ENCODE results near the gene MGAT5.

MGAT5 gene

DNA sequence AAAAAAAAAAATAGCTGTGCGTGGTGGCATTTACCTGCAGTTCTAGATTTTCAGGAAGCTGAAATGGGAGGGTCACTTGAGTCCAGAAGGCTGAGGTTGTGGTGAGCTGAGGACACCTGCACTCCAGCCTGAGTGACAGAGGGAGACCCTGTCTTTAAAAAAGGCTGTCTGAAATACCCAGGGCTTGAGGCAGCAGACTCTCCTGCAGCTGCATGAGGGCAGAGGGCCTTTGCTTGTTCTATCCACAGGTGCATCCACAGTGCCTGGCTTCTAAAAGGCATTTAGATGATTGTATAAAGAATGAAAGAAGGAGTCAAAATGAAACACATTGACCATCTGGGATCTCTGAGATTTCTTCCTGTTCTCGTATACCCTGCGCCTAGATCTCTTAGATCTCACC, 152.9 kb downstream of the MGAT5 start:
- ChIA-PET CTCF (no interaction called here), POLR2A (interaction anchor here (0.7 kb wide), 1 partner anchor 508 kb away, joined by 4 read pairs; no protein-coding TSS in a partner anchor)
- H3K4me1 ChIP-seq (ENCODE audit: control insufficient read depth, insufficient read depth, low read length): peaks cover 11% of the 10 kb centered on the region
- no peaks in the 10 kb centered on the region for H3K9me3 ChIP-seq (ENCODE audit: control insufficient read depth, insufficient read depth, low read depth, low read length)
- TF ChIP-seq HOXC10 (CRISPR knock-in tag; IDR thresholded peaks at IDR 0.05): no peak
- no peak for TF ChIP-seq ZIC2 (tag by site-specific recombination; IDR thresholded peaks at IDR 0.05)
- no peak for TF ChIP-seq ZBTB7A (tag by site-specific recombination; IDR thresholded peaks at IDR 0.05; ENCODE audit: low read depth)
- TF ChIP-seq, protein P1, sequence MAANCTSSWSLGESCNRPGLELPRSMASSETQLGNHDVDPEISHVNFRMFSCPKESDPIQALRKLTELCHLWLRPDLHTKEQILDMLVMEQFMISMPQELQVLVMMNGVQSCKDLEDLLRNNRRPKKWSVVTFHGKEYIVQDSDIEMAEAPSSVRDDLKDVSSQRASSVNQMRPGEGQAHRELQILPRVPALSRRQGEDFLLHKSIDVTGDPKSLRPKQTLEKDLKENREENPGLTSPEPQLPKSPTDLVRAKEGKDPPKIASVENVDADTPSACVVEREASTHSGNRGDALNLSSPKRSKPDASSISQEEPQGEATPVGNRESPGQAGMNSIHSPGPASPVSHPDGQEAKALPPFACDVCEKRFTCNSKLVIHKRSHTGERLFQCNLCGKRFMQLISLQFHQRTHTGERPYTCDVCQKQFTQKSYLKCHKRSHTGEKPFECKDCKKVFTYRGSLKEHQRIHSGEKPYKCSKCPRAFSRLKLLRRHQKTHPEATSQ (tag by site-specific recombination; IDR thresholded peaks at IDR 0.05): no peak
- TF ChIP-seq ZNF19 (tag by site-specific recombination; IDR thresholded peaks at IDR 0.05; ENCODE audit: low read depth): no peak
- TF ChIP-seq ZNF302 (tag by site-specific recombination; IDR thresholded peaks at IDR 0.05; ENCODE audit: low read depth): no peak
- no peak for TF ChIP-seq ZEB2 (tag by site-specific recombination; IDR thresholded peaks at IDR 0.05)
- TF ChIP-seq, protein P2, sequence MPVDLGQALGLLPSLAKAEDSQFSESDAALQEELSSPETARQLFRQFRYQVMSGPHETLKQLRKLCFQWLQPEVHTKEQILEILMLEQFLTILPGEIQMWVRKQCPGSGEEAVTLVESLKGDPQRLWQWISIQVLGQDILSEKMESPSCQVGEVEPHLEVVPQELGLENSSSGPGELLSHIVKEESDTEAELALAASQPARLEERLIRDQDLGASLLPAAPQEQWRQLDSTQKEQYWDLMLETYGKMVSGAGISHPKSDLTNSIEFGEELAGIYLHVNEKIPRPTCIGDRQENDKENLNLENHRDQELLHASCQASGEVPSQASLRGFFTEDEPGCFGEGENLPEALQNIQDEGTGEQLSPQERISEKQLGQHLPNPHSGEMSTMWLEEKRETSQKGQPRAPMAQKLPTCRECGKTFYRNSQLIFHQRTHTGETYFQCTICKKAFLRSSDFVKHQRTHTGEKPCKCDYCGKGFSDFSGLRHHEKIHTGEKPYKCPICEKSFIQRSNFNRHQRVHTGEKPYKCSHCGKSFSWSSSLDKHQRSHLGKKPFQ (tag by site-specific recombination; IDR thresholded peaks at IDR 0.05): no peak
- TF ChIP-seq, protein P3, sequence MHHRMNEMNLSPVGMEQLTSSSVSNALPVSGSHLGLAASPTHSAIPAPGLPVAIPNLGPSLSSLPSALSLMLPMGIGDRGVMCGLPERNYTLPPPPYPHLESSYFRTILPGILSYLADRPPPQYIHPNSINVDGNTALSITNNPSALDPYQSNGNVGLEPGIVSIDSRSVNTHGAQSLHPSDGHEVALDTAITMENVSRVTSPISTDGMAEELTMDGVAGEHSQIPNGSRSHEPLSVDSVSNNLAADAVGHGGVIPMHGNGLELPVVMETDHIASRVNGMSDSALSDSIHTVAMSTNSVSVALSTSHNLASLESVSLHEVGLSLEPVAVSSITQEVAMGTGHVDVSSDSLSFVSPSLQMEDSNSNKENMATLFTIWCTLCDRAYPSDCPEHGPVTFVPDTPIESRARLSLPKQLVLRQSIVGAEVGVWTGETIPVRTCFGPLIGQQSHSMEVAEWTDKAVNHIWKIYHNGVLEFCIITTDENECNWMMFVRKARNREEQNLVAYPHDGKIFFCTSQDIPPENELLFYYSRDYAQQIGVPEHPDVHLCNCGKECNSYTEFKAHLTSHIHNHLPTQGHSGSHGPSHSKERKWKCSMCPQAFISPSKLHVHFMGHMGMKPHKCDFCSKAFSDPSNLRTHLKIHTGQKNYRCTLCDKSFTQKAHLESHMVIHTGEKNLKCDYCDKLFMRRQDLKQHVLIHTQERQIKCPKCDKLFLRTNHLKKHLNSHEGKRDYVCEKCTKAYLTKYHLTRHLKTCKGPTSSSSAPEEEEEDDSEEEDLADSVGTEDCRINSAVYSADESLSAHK (tag by site-specific recombination; IDR thresholded peaks at IDR 0.05): no peak
- TF ChIP-seq ZNF747 (tag by site-specific recombination; IDR thresholded peaks at IDR 0.05): no peak
- TF ChIP-seq ZNF596 (tag by site-specific recombination; IDR thresholded peaks at IDR 0.05): no peak
- no peak for TF ChIP-seq KLF7 (tag by site-specific recombination; IDR thresholded peaks at IDR 0.05; ENCODE audit: borderline replicate concordance)
- TF ChIP-seq FEZF1 (tag by site-specific recombination; IDR thresholded peaks at IDR 0.05): no peak
- TF ChIP-seq ZNF221 (tag by site-specific recombination; IDR thresholded peaks at IDR 0.05; ENCODE audit: borderline replicate concordance): no peak
- H3K4me3 ChIP-seq (ENCODE audit: low read depth, low read length): no peak overlapping the region
- H3K36me3 ChIP-seq (ENCODE audit: control insufficient read depth in 2 of 2, insufficient read depth in 1 of 2, low read length in 2 of 2): peaks cover 0 to 14% of the 10 kb centered on the region in 2 experiments; a peak in 1 of 3 replicates
- H3K27ac ChIP-seq (ENCODE audit: extremely low read depth, low read depth, low read length): no peak overlapping the region

DNA sequence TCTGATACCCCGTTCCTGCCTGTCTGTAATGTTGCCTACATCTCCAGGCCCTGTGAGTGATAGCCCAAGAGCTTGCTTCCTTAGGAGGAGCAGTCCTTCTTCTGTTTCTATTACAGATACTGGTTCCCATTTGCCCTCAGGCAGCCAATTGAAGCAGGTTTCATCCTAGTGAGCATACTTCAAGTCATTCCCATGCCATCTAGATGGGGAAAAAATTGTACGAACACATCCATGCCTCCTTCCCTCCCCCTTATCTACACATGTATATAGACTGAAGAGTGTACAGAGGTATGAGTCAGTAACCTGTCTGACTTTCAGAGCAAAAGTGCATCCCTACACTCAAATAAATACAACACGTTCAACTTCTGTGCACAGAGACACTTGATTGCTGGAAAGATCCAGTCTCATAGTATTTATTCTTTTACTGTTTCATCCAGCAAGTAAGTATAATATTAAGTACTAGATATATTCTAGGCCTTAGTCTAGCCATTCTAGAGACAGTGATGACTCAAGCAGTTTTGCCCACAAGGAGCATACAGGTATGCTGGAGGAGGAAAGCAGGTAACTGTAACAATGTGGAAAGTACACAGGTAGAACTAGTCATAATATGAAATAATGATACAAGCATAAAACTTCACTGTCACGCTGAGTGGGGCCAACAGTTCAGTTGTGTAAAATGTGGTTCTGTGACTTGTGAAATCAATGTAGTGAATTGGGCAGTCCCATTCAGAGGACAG, 153.4 kb downstream of the MGAT5 start:
- CTCF ChIA-PET: no interaction called here
- no peaks in the 10 kb centered on the region for H3K9me3 ChIP-seq (ENCODE audit: control insufficient read depth, insufficient read depth, low read depth, low read length)
- TF ChIP-seq HOXD13 (CRISPR knock-in tag; IDR thresholded peaks at IDR 0.05; ENCODE audit: borderline replicate concordance) (no peak), ZNF747 (tag by site-specific recombination; IDR thresholded peaks at IDR 0.05) (no peak), ZNF114 (tag by site-specific recombination; IDR thresholded peaks at IDR 0.05) (no peak), HOXA7 (CRISPR knock-in tag; IDR thresholded peaks at IDR 0.05; ENCODE audit: borderline replicate concordance) (no peak), ZNF2 (tag by site-specific recombination; IDR thresholded peaks at IDR 0.05) (no peak), EGR2 (tag by site-specific recombination; IDR thresholded peaks at IDR 0.05; ENCODE audit: low read depth) (no peak), ZBTB1 (tag by site-specific recombination; IDR thresholded peaks at IDR 0.05) (no peak), ZNF626 (tag by site-specific recombination; IDR thresholded peaks at IDR 0.05) (no peak), ZSCAN16 (tag by site-specific recombination; IDR thresholded peaks at IDR 0.05) (no peak), ZNF664 (tag by site-specific recombination; IDR thresholded peaks at IDR 0.05) (no peak), ZNF785 (tag by site-specific recombination; IDR thresholded peaks at IDR 0.05) (no peak), ZNF530 (tag by site-specific recombination; IDR thresholded peaks at IDR 0.05; ENCODE audit: low read depth) (no peak), ZNF223 (tag by site-specific recombination; IDR thresholded peaks at IDR 0.05) (no peak), ZNF791 (tag by site-specific recombination; IDR thresholded peaks at IDR 0.05) (no peak)
- TF ChIP-seq, protein P4, sequence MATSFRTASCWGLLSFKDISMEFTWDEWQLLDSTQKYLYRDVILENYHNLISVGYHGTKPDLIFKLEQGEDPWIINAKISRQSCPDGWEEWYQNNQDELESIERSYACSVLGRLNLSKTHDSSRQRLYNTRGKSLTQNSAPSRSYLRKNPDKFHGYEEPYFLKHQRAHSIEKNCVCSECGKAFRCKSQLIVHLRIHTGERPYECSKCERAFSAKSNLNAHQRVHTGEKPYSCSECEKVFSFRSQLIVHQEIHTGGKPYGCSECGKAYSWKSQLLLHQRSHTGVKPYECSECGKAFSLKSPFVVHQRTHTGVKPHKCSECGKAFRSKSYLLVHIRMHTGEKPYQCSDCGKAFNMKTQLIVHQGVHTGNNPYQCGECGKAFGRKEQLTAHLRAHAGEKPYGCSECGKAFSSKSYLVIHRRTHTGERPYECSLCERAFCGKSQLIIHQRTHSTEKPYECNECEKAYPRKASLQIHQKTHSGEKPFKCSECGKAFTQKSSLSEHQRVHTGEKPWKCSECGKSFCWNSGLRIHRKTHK (tag by site-specific recombination; IDR thresholded peaks at IDR 0.05): no peak
- H3K4me3 ChIP-seq (ENCODE audit: low read depth, low read length): no peak overlapping the region
- H3K4me1 ChIP-seq (ENCODE audit: control insufficient read depth, insufficient read depth, low read length): peaks cover 13% of the 10 kb centered on the region
- peaks cover 0 to 14% of the 10 kb centered on the region in 2 experiments; a peak in 1 of 3 replicates for H3K36me3 ChIP-seq (ENCODE audit: control insufficient read depth in 2 of 2, insufficient read depth in 1 of 2, low read length in 2 of 2)
- no peak overlapping the region for H3K27ac ChIP-seq (ENCODE audit: extremely low read depth, low read depth, low read length)
- POLR2A ChIA-PET: interaction anchor here (0.7 kb wide), 1 partner anchor 509 kb away, joined by 4 read pairs; no protein-coding TSS in a partner anchor
